B cell (primary cell): Measurements from ENCODE around the gene GMPS. TPM values are rescaled to one million over a fixed set of nuclear protein-coding genes. Genes with fewer than 3 reads are reported as not detected.

Experiments
- ATAC-seq: fragments of 200-7000 bp; cut with Tn5 transposase; one replicate; pipeline ENCODE4 v1.10.0; 2021; ENCODE audit warnings: low read depth, mild to moderate bottlenecking, moderate number of reproducible peaks, moderate library complexity
- CTCF ChIA-PET: fragments of 350-600 bp; sonication (Branson Sonifier 250); formaldehyde crosslinking; loops from one replicate; lab custom pipeline; 2021; ENCODE audit warnings: antibody characterized with exemption, inconsistent platforms; lab: Charles Lee
- POLR2A ChIA-PET: fragments of 350-600 bp; sonication (Branson Sonifier 250); formaldehyde crosslinking; loops from one replicate; lab custom pipeline; 2021; ENCODE audit warnings: antibody characterized with exemption; lab: Charles Lee
- DNase-seq: peaks from one replicate; pipeline ENCODE4 v3.0.0; 2013
- H2AFZ ChIP-seq: 2 replicates; pipeline ENCODE4 v1.6.1; 2012; ENCODE audit warnings: mild to moderate bottlenecking, low read depth, low read length; ENCODE audit not compliant: insufficient read depth, poor library complexity, severe bottlenecking
- H3K27ac ChIP-seq, 2 donors: 1 replicate in 1 of 2; 2 replicates in 1 of 2; pipeline ENCODE4 v1.5.1; 2012 to 2013; ENCODE audit warnings: low read length in 2 of 2, mild to moderate bottlenecking in 2 of 2, moderate library complexity in 1 of 2
- H3K27me3 ChIP-seq, 4 experiments: fragments of 200-600 bp in 1 of 4; sonication (generic) in 1 of 4; replicated peaks in 1 of 4; 1 replicate in 2 of 4; 2 replicates in 2 of 4; pipeline versions ENCODE4 v1.6.1 to v1.7.0; 2013 to 2016; ENCODE audit warnings: low read length in 3 of 4, mild to moderate bottlenecking in 2 of 4, mixed read lengths in 1 of 4, moderate library complexity in 1 of 4; ENCODE audit not compliant: insufficient read depth in 4 of 4, control insufficient read depth in 3 of 4; ENCODE audit errors: control extremely low read depth in 1 of 4
- H3K36me3 ChIP-seq, 2 experiments: replicated peaks in 1 of 2; 1 replicate in 1 of 2; 2 replicates in 1 of 2; pipeline versions ENCODE4 v1.6.1 to v1.7.1; 2013; ENCODE audit warnings: low read length in 1 of 2; ENCODE audit not compliant: insufficient read depth in 2 of 2, control insufficient read depth in 1 of 2; ENCODE audit errors: control extremely low read depth in 1 of 2, extremely low read depth in 1 of 2
- H3K4me1 ChIP-seq, 2 donors: fragments of 200-600 bp in 1 of 2; sonication (generic) in 1 of 2; 1 replicate in 1 of 2; 2 replicates in 1 of 2; pipeline versions ENCODE4 v1.5.1 to v1.6.1; 2013 to 2017; ENCODE audit warnings: low read length in 2 of 2; ENCODE audit not compliant: control insufficient read depth in 2 of 2, insufficient read depth in 2 of 2
- H3K4me2 ChIP-seq: replicated peaks from 2 replicates; pipeline ENCODE3; 2012; ENCODE audit warnings: mild to moderate bottlenecking, low read depth, low read length; ENCODE audit not compliant: poor library complexity, severe bottlenecking
- H3K4me3 ChIP-seq, 5 experiments: fragments of 200-600 bp in 1 of 5; sonication (generic) in 1 of 5; 1 replicate in 3 of 5; 2 replicates in 2 of 5; pipeline versions ENCODE4 v1.5.1 to v1.7.0; 2011 to 2016; ENCODE audit warnings: low read length in 4 of 5, mild to moderate bottlenecking in 4 of 5, low read depth in 2 of 5, control low read depth in 1 of 5, moderate library complexity in 1 of 5; ENCODE audit not compliant: insufficient read depth in 1 of 5; ENCODE audit errors: control extremely low read depth in 1 of 5, extremely low read depth in 1 of 5
- H3K79me2 ChIP-seq: fragments of 200-600 bp; sonication (generic); one replicate; pipeline ENCODE4 v1.6.0; 2016; ENCODE audit warnings: low read length; ENCODE audit not compliant: control insufficient read depth, insufficient read depth
- H3K9ac ChIP-seq: fragments of 200-600 bp; sonication (generic); 2 replicates; pipeline ENCODE4 v1.6.1; 2017; ENCODE audit warnings: mild to moderate bottlenecking, low read length, moderate library complexity
- H3K9me3 ChIP-seq, 3 donors: one replicate each; pipeline versions ENCODE4 v1.6.1 to v1.7.1; 2013; ENCODE audit warnings: low read length in 2 of 3; ENCODE audit not compliant: control insufficient read depth in 2 of 3, insufficient read depth in 1 of 3; ENCODE audit errors: control extremely low read depth in 1 of 3
- H4K20me1 ChIP-seq: 2 replicates; pipeline ENCODE4 v1.6.0; 2012; ENCODE audit warnings: mild to moderate bottlenecking, low read length; ENCODE audit not compliant: insufficient read depth, control insufficient read depth, poor library complexity, severe bottlenecking
- H3K27ac Mint-ChIP-seq: one replicate; pipeline ENCODE4 v1.8.0; 2021; ENCODE audit warnings: mixed read lengths
- H3K27me3 Mint-ChIP-seq: one replicate; pipeline ENCODE4 v1.8.0; 2021; ENCODE audit warnings: mixed read lengths
- H3K4me1 Mint-ChIP-seq: one replicate; pipeline ENCODE4 v1.8.0; 2021; ENCODE audit warnings: mixed read lengths
- H3K4me3 Mint-ChIP-seq: one replicate; pipeline ENCODE4 v1.8.0; 2021; ENCODE audit warnings: mixed read lengths
- H3K9me3 Mint-ChIP-seq: one replicate; pipeline ENCODE4 v1.8.0; 2022; ENCODE audit warnings: mixed read lengths; ENCODE audit not compliant: insufficient read depth
- EZH2 ChIP-seq: IDR thresholded peaks from 2 replicates; pipeline ENCODE4 v1.6.1; 2012; ENCODE audit warnings: borderline replicate concordance, low read depth, mild to moderate bottlenecking, moderate library complexity, low read length; ENCODE audit not compliant: insufficient read depth, poor library complexity, severe bottlenecking
- WGBS: methylation state at CpG from one replicate; pipeline ENCODE4 v1.1.5; 2013; ENCODE audit warnings: missing lambda C conversion rate; ENCODE audit not compliant: insufficient coverage; 5-methylcytosine and 5-hydroxymethylcytosine counted together
- intact Hi-C: fragments of 100-400 bp; cut with micrococcal nuclease; formaldehyde crosslinking; loops from one replicate; pipeline ENCODE4 v1.10.0; 2022
- polyA plus RNA-seq: library from polyadenylated mRNA; depleted of rRNA; stranded (reverse); fragments of >200 nt; gene quantifications from 2 replicates; pipeline ENCODE4 v1.2.3, GENCODE V29; 2012
- total RNA-seq, 2 donors: library from RNA; stranded (reverse); fragments of 120-200 nt in 1 of 2; gene quantifications; 1 replicate in 1 of 2; 2 replicates in 1 of 2; pipeline versions ENCODE4 v1.2.3 to v1.2.4, GENCODE V29; 2013 to 2022
- TF ChIP-seq, protein P1 (sequence below): fragments of 200-600 bp; IDR thresholded peaks from one replicate; pipeline ENCODE4 v1.8.0; 2022; ENCODE audit warnings: antibody characterized with exemption, mild to moderate bottlenecking

Gene GMPS
- total and polyA plus RNA-seq, 2 donors (not counting 1 experiment from before 2014, with no cell fraction given), result 12.0 to 30.8 TPM

- peaks cover 6% of the 10 kb centered on the region for H3K4me1 Mint-ChIP-seq
- Histone ChIP-seq H3K27me3 (no peaks in the 10 kb centered on the region), H3K4me1 (peaks cover 0 to 4% of the 10 kb centered on the region in 2 donors), H2AFZ (no peak overlapping the region), H3K27ac (no peak overlapping the region), H3K9me3 (peaks cover 0 to 3% (median 0%) of the 10 kb centered on the region in 3 donors), H3K36me3 (peaks cover 0 to 45% of the 10 kb centered on the region in 2 experiments), H3K4me2 (no peak overlapping the region), H3K79me2 (no peaks in the 10 kb centered on the region), H3K9ac (no peak overlapping the region), H3K4me3 (no peak overlapping the region), H4K20me1 (no peaks in the 10 kb centered on the region)
- ChIA-PET POLR2A (no interaction called here), CTCF (no interaction called here)
- no CpG with 5 or more reads among the region's 1 CpG for WGBS
- TF ChIP-seq, protein P1, sequence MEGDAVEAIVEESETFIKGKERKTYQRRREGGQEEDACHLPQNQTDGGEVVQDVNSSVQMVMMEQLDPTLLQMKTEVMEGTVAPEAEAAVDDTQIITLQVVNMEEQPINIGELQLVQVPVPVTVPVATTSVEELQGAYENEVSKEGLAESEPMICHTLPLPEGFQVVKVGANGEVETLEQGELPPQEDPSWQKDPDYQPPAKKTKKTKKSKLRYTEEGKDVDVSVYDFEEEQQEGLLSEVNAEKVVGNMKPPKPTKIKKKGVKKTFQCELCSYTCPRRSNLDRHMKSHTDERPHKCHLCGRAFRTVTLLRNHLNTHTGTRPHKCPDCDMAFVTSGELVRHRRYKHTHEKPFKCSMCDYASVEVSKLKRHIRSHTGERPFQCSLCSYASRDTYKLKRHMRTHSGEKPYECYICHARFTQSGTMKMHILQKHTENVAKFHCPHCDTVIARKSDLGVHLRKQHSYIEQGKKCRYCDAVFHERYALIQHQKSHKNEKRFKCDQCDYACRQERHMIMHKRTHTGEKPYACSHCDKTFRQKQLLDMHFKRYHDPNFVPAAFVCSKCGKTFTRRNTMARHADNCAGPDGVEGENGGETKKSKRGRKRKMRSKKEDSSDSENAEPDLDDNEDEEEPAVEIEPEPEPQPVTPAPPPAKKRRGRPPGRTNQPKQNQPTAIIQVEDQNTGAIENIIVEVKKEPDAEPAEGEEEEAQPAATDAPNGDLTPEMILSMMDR, result no peak
- no peak for TF ChIP-seq EZH2
- DNase-seq (no peak), ATAC-seq (no peak)
- H3K27ac Mint-ChIP-seq, result no peak overlapping the region
- no peaks in the 10 kb centered on the region for H3K9me3 Mint-ChIP-seq
- no peaks in the 10 kb centered on the region for H3K27me3 Mint-ChIP-seq
- intact Hi-C loops, result no loop called here
- no peak overlapping the region for H3K4me3 Mint-ChIP-seq
Measured at GRCh38 chr3:155912579-155913190, 42.2 kb downstream of the GMPS start.

- no peak for DNase-seq
- no peaks in the 10 kb centered on the region for H3K27me3 ChIP-seq
- H3K4me3 Mint-ChIP-seq, result no peak overlapping the region
- no peaks in the 10 kb centered on the region for H3K27me3 Mint-ChIP-seq
- no peak overlapping the region for H3K4me3 ChIP-seq
- no peaks in the 10 kb centered on the region for H4K20me1 ChIP-seq
- no peak for TF ChIP-seq EZH2
- TF ChIP-seq, protein P1, result no peak
- ChIA-PET CTCF (no interaction called here), POLR2A (no interaction called here)
- no peaks in the 10 kb centered on the region for H3K79me2 ChIP-seq
- intact Hi-C loops, result no loop called here
- no peak overlapping the region for H2AFZ ChIP-seq
- no peak overlapping the region for H3K9ac ChIP-seq
- no peak for ATAC-seq
- WGBS, result no CpG with 5 or more reads among the region's 1 CpG
- H3K9me3 Mint-ChIP-seq, result no peaks in the 10 kb centered on the region
- H3K27ac ChIP-seq, result no peak overlapping the region
- peaks cover 3 to 42% of the 10 kb centered on the region in 2 experiments for H3K36me3 ChIP-seq
- no peak overlapping the region for H3K27ac Mint-ChIP-seq
- no peak overlapping the region for H3K4me2 ChIP-seq
- H3K9me3 ChIP-seq, result peaks cover 0 to 3% (median 0%) of the 10 kb centered on the region in 3 donors
- H3K4me1 Mint-ChIP-seq, result no peaks in the 10 kb centered on the region
- H3K4me1 ChIP-seq, result no peaks in the 10 kb centered on the region
Measured at GRCh38 chr3:155917781-155918180, 47.3 kb downstream of the GMPS start.
